Neural cell (in vitro differentiated cells): Measurements from ENCODE around the gene SGTA. TPM values are rescaled to one million over a fixed set of nuclear protein-coding genes. Genes with fewer than 3 reads are reported as not detected.

Source experiments
- H2AFZ ChIP-seq: fragments of 200-600, 300-800 bp; sonication (generic), shearing (Covaris generic); 2 replicates; pipeline ENCODE4 v1.6.0; 2014; ENCODE audit warnings: low read depth, mild to moderate bottlenecking, antibody characterized with exemption, low read length, moderate library complexity
- H3F3A ChIP-seq: fragments of 200-600 bp; shearing (Covaris generic); 2 replicates; pipeline ENCODE4 v1.6.1; 2016; ENCODE audit warnings: mild to moderate bottlenecking, moderate library complexity, mixed read lengths, antibody characterized with exemption, low read length; ENCODE audit not compliant: insufficient read depth, poor library complexity, severe bottlenecking
- H3K27ac ChIP-seq: fragments of 200-600, 300-800 bp; sonication (generic), shearing (Covaris generic); 2 replicates; pipeline ENCODE4 v1.5.1; 2014; ENCODE audit warnings: mild to moderate bottlenecking, low read length, moderate library complexity
- H3K27me3 ChIP-seq: fragments of 300-800, 200-600 bp; sonication (generic), shearing (Covaris generic); 2 replicates; pipeline ENCODE4 v1.6.0; 2014; ENCODE audit warnings: mild to moderate bottlenecking, low read depth, low read length, moderate library complexity; ENCODE audit not compliant: insufficient read depth
- H3K36me3 ChIP-seq: fragments of 300-800, 200-600 bp; sonication (generic), shearing (Covaris generic); 2 replicates; pipeline ENCODE4 v1.5.1; 2014; ENCODE audit warnings: mild to moderate bottlenecking, antibody characterized with exemption, low read length, moderate library complexity; ENCODE audit not compliant: insufficient read depth
- H3K4me2 ChIP-seq: fragments of 300-800, 200-600 bp; sonication (generic), shearing (Covaris generic); 2 replicates; pipeline ENCODE4 v1.6.0; 2014; ENCODE audit warnings: mild to moderate bottlenecking, low read length
- H3K4me3 ChIP-seq: fragments of 300-800, 200-600 bp; sonication (generic), shearing (Covaris generic); 2 replicates; pipeline ENCODE4 v1.5.1; 2014; ENCODE audit warnings: mild to moderate bottlenecking, low read length, moderate library complexity
- H3K79me2 ChIP-seq: fragments of 200-600 bp; shearing (Covaris generic); replicated peaks from 2 replicates; pipeline ENCODE4 v1.6.0; 2014; ENCODE audit warnings: mild to moderate bottlenecking, low read length, moderate library complexity; ENCODE audit not compliant: insufficient read depth
- H3K9ac ChIP-seq: fragments of 300-800, 200-600 bp; sonication (generic), shearing (Covaris generic); 2 replicates; pipeline ENCODE4 v1.6.1; 2016; ENCODE audit warnings: mild to moderate bottlenecking, low read length, mixed read lengths
- H3K9me2 ChIP-seq: fragments of 200-600 bp; shearing (Covaris generic); 2 replicates; pipeline ENCODE4 v1.6.1; 2016; ENCODE audit warnings: mild to moderate bottlenecking, low read length, mixed read lengths; ENCODE audit not compliant: insufficient read depth
- H3K9me3 ChIP-seq: fragments of 200-600, 300-800 bp; sonication (generic), shearing (Covaris generic); 2 replicates; pipeline ENCODE4 v1.6.1; 2016; ENCODE audit warnings: mild to moderate bottlenecking, mixed run types, low read length, moderate library complexity, mixed read lengths
- H4K20me1 ChIP-seq: fragments of 200-600 bp; shearing (Covaris generic); 2 replicates; pipeline ENCODE4 v1.6.1; 2016; ENCODE audit warnings: mild to moderate bottlenecking, mixed run types; ENCODE audit not compliant: insufficient read depth
- CTCF ChIP-seq: fragments of 450-650 bp; IDR thresholded peaks from 2 replicates; pipeline ENCODE4 v1.5.1; 2014; ENCODE audit warnings: antibody characterized with exemption, mild to moderate bottlenecking, moderate library complexity; ENCODE audit not compliant: poor library complexity, severe bottlenecking
- EP300 ChIP-seq: fragments of 450-650 bp; conservative IDR thresholded peaks from 2 replicates; pipeline ENCODE4 v1.6.1; 2014; ENCODE audit warnings: antibody characterized with exemption, mild to moderate bottlenecking, moderate library complexity; ENCODE audit not compliant: poor library complexity, severe bottlenecking
- MXI1 ChIP-seq: fragments of 450-650 bp; conservative IDR thresholded peaks from 2 replicates; pipeline ENCODE4 v1.6.1; 2014; ENCODE audit warnings: antibody characterized with exemption, mild to moderate bottlenecking; ENCODE audit not compliant: poor library complexity, severe bottlenecking
- POLR2AphosphoS5 ChIP-seq: IDR thresholded peaks from 2 replicates; pipeline ENCODE4 v1.6.1; 2012
- RAD21 ChIP-seq: fragments of 450-650 bp; conservative IDR thresholded peaks from 2 replicates; pipeline ENCODE4 v1.6.1; 2014; ENCODE audit warnings: antibody characterized with exemption, mild to moderate bottlenecking, moderate library complexity
- REST ChIP-seq: IDR thresholded peaks from 2 replicates; pipeline ENCODE4 v1.6.1; 2012; ENCODE audit warnings: borderline replicate concordance
- TAF1 ChIP-seq: IDR thresholded peaks from 2 replicates; pipeline ENCODE4 v1.6.1; 2012; ENCODE audit warnings: low read depth
- polyA plus RNA-seq: library from polyadenylated mRNA; depleted of rRNA; stranded (reverse); fragments of >200 nt; gene quantifications from 2 replicates; pipeline ENCODE4 v1.2.3, GENCODE V29; 2014

Gene SGTA
- polyA plus RNA-seq, 1 donor from 2014 or later: 80.6 TPM

GRCh38 chr19:2813235-2814160 lies 30.4 kb upstream of the SGTA start:
- H3K36me3 ChIP-seq: no peaks in the 10 kb centered on the region
- H3K4me3 ChIP-seq: no peak overlapping the region
- no peaks in the 10 kb centered on the region for H3F3A ChIP-seq

More at GRCh38 chr19:2813235-2814160, 30.4 kb upstream of the SGTA start:
- TF ChIP-seq CTCF (no peak), POLR2AphosphoS5 (no peak), MXI1 (no peak), EP300 (no peak), REST (no peak), TAF1 (no peak), RAD21 (no peak)
- H3K27ac ChIP-seq: no peak overlapping the region
- no peak overlapping the region for H3K4me2 ChIP-seq
- H3K27me3 ChIP-seq: no peaks in the 10 kb centered on the region
- no peak overlapping the region for H2AFZ ChIP-seq
- H3K9me2 ChIP-seq: no peaks in the 10 kb centered on the region
- H3K9ac ChIP-seq: no peak overlapping the region
- H3K79me2 ChIP-seq: no peaks in the 10 kb centered on the region
- H3K9me3 ChIP-seq: no peaks in the 10 kb centered on the region
- H4K20me1 ChIP-seq: no peaks in the 10 kb centered on the region
